ENCODE results near the gene FAM221B. TPM values are rescaled to one million over a fixed set of nuclear protein-coding genes. Genes with fewer than 3 reads are reported as not detected.

Gene FAM221B
- total RNA-seq, 6 donors from 2014 or later: 0.10 to 0.15 TPM; not detected in 4

GRCh38 chr9:35862328-35862727 lies 33.8 kb upstream of the FAM221B start:
- no peak for TF ChIP-seq POLR2AphosphoS5 (IDR thresholded peaks at IDR 0.05)
- TF ChIP-seq CTCF (IDR thresholded peaks at IDR 0.05): no peak
- TF ChIP-seq POLR2A (IDR thresholded peaks at IDR 0.05): no peak
- TF ChIP-seq EP300 (IDR thresholded peaks at IDR 0.05): no peak
- ATAC-seq (ENCODE audit: low FRiP score in 2 of 2): no peak
- Histone ChIP-seq H3K9me3 (no peaks in the 10 kb centered on the region), H3K36me3 (no peaks in the 10 kb centered on the region), H3K4me1 (peaks cover 0 to 3% (median 0%) of the 10 kb centered on the region in 4 donors), H3K27ac (no peak overlapping the region), H3K4me3 (no peak overlapping the region), H3K27me3 (no peaks in the 10 kb centered on the region)
- DNase-seq: no peak
- 78 to 80% methylated on average over 4 of the region's 4 CpGs for WGBS, 2 donors

GRCh38 chr9:35861161-35861897 lies 32.8 kb upstream of the FAM221B start:
- H3K27me3 ChIP-seq: no peaks in the 10 kb centered on the region
- no peak for TF ChIP-seq POLR2AphosphoS5 (IDR thresholded peaks at IDR 0.05)
- TF ChIP-seq POLR2A (IDR thresholded peaks at IDR 0.05): no peak
- TF ChIP-seq CTCF (IDR thresholded peaks at IDR 0.05): no peak
- TF ChIP-seq EP300 (IDR thresholded peaks at IDR 0.05): no peak

GRCh38 chr9:35859990-35860339 lies 31.4 kb upstream of the FAM221B start:
- ATAC-seq (ENCODE audit: low FRiP score in 2 of 2) (peak in 1 of 2 donors; percentile 27), DNase-seq (no peak)
- Histone ChIP-seq H3K27ac (no peak overlapping the region), H3K9me3 (no peaks in the 10 kb centered on the region), H3K4me3 (no peak overlapping the region), H3K4me1 (peaks cover 0 to 3% (median 0%) of the 10 kb centered on the region in 4 donors), H3K27me3 (no peaks in the 10 kb centered on the region), H3K36me3 (no peaks in the 10 kb centered on the region)
- 38 to 60% methylated on average over 2 to 3 of the region's 3 CpGs for WGBS, 2 donors
- TF ChIP-seq CTCF (IDR thresholded peaks at IDR 0.05) (no peak), POLR2A (IDR thresholded peaks at IDR 0.05) (no peak), POLR2AphosphoS5 (IDR thresholded peaks at IDR 0.05) (no peak), EP300 (IDR thresholded peaks at IDR 0.05) (no peak)

More at GRCh38 chr9:35861161-35861897, 32.8 kb upstream of the FAM221B start:
- no peak for ATAC-seq (ENCODE audit: low FRiP score in 2 of 2)
- H3K36me3 ChIP-seq: no peaks in the 10 kb centered on the region
- H3K9me3 ChIP-seq: no peaks in the 10 kb centered on the region
- peaks cover 0 to 3% (median 0%) of the 10 kb centered on the region in 4 donors for H3K4me1 ChIP-seq
- WGBS, 2 donors: 74 to 75% methylated on average over 12 of the region's 12 CpGs
- H3K4me3 ChIP-seq: no peak overlapping the region
- H3K27ac ChIP-seq: no peak overlapping the region
- no peak for DNase-seq

- Histone ChIP-seq H3K27me3 (no peaks in the 10 kb centered on the region), H3K4me1 (peaks cover 0 to 3% (median 0%) of the 10 kb centered on the region in 4 donors), H3K36me3 (no peaks in the 10 kb centered on the region), H3K9me3 (no peaks in the 10 kb centered on the region), H3K4me3 (no peak overlapping the region), H3K27ac (no peak overlapping the region)
- TF ChIP-seq POLR2AphosphoS5 (IDR thresholded peaks at IDR 0.05) (no peak), CTCF (IDR thresholded peaks at IDR 0.05) (peak in 1 of 6 experiments; percentile 5)
- DNase-seq (no peak), ATAC-seq (ENCODE audit: low FRiP score in 2 of 2) (peak in 1 of 2 donors; percentile 25)
- 58 to 61% methylated on average over 16 of the region's 16 CpGs for WGBS, 2 donors
Observed at GRCh38 chr9:35859310-35859989, 30.9 kb upstream of the FAM221B start.

Data from upper lobe of left lung (tissue), 6 donors.